ENCODE data around the gene FIGNL2. TPM values are rescaled to one million over a fixed set of nuclear protein-coding genes. Genes with fewer than 3 reads are reported as not detected.

FIGNL2 gene
- total RNA-seq, 1 experiment from 2014 or later, result not detected

- Mint-ChIP-seq H3K36me3 (ENCODE audit: insufficient read depth, unreplicated experiment) (no peaks in the 10 kb centered on the region), H3K27ac (ENCODE audit: low read depth, unreplicated experiment) (no peak overlapping the region), H3K4me3 (ENCODE audit: unreplicated experiment) (no peak overlapping the region), H3K9me3 (ENCODE audit: unreplicated experiment) (no peaks in the 10 kb centered on the region), H3K27me3 (ENCODE audit: insufficient read depth, unreplicated experiment) (peaks cover 46% of the 10 kb centered on the region), H3K4me1 (ENCODE audit: insufficient read depth, unreplicated experiment) (no peaks in the 10 kb centered on the region)
- ChIA-PET CTCF (interaction anchor here (0.7 to 1.4 kb wide), 3 partner anchors 57 to 208 kb away, joined by 3 read pairs; no protein-coding TSS in a partner anchor), POLR2A (no interaction called here)
- DNase-seq (ENCODE audit: unreplicated experiment), result no peak
- intact Hi-C loops (cut with micrococcal nuclease), result no loop called here
- no peak for TF ChIP-seq CTCF (IDR thresholded peaks at IDR 0.05; ENCODE audit: unreplicated experiment)
- no TSS peak for BruUV-seq (replicated peaks)
Measured at GRCh38 chr12:51818086-51818485, 30.4 kb downstream of the FIGNL2 start.

- Mint-ChIP-seq H3K9me3 (ENCODE audit: unreplicated experiment) (no peaks in the 10 kb centered on the region), H3K4me1 (ENCODE audit: insufficient read depth, unreplicated experiment) (no peaks in the 10 kb centered on the region), H3K36me3 (ENCODE audit: insufficient read depth, unreplicated experiment) (no peaks in the 10 kb centered on the region), H3K27me3 (ENCODE audit: insufficient read depth, unreplicated experiment) (peaks cover 46% of the 10 kb centered on the region), H3K27ac (ENCODE audit: low read depth, unreplicated experiment) (no peak overlapping the region), H3K4me3 (ENCODE audit: unreplicated experiment) (no peak overlapping the region)
- BruUV-seq (replicated peaks), result no TSS peak
- ChIA-PET CTCF (interaction anchor here (0.7 to 1.4 kb wide), 4 partner anchors 58 to 377 kb away, joined by 3 read pairs; no protein-coding TSS in a partner anchor), POLR2A (no interaction called here)
- intact Hi-C loops (cut with micrococcal nuclease), result no loop called here
- DNase-seq (ENCODE audit: unreplicated experiment), result no peak
- TF ChIP-seq CTCF (IDR thresholded peaks at IDR 0.05; ENCODE audit: unreplicated experiment), result no peak
Measured at GRCh38 chr12:51817027-51817953, 31.2 kb downstream of the FIGNL2 start.

- Mint-ChIP-seq H3K4me3 (ENCODE audit: unreplicated experiment) (no peak overlapping the region), H3K9me3 (ENCODE audit: unreplicated experiment) (no peaks in the 10 kb centered on the region), H3K4me1 (ENCODE audit: insufficient read depth, unreplicated experiment) (no peaks in the 10 kb centered on the region), H3K27me3 (ENCODE audit: insufficient read depth, unreplicated experiment) (peaks cover 46% of the 10 kb centered on the region), H3K36me3 (ENCODE audit: insufficient read depth, unreplicated experiment) (no peaks in the 10 kb centered on the region), H3K27ac (ENCODE audit: low read depth, unreplicated experiment) (no peak overlapping the region)
- no TSS peak for BruUV-seq (replicated peaks)
- ChIA-PET CTCF (interaction anchor here (1.3 kb wide), 1 partner anchor 13 kb away, joined by 3 read pairs; no protein-coding TSS in a partner anchor), POLR2A (no interaction called here)
- DNase-seq (ENCODE audit: unreplicated experiment), result no peak
- TF ChIP-seq CTCF (IDR thresholded peaks at IDR 0.05; ENCODE audit: unreplicated experiment), result no peak
- intact Hi-C loops (cut with micrococcal nuclease), result no loop called here
Measured at GRCh38 chr12:51815571-51815970, 32.9 kb downstream of the FIGNL2 start.

GRCh38 chr12:51814311-51815088 is 34.0 kb downstream of the FIGNL2 start:
- peak; percentile 32 for TF ChIP-seq CTCF (IDR thresholded peaks at IDR 0.05; ENCODE audit: unreplicated experiment)
- ChIA-PET CTCF (interaction anchor here (0.5 to 2.0 kb wide), 4 partner anchors 9 to 35 kb away, joined by 3 to 6 read pairs (median 4); no protein-coding TSS in a partner anchor), POLR2A (no interaction called here)
- Mint-ChIP-seq H3K4me3 (ENCODE audit: unreplicated experiment) (no peak overlapping the region), H3K4me1 (ENCODE audit: insufficient read depth, unreplicated experiment) (no peaks in the 10 kb centered on the region), H3K27ac (ENCODE audit: low read depth, unreplicated experiment) (no peak overlapping the region), H3K9me3 (ENCODE audit: unreplicated experiment) (no peaks in the 10 kb centered on the region), H3K36me3 (ENCODE audit: insufficient read depth, unreplicated experiment) (no peaks in the 10 kb centered on the region), H3K27me3 (ENCODE audit: insufficient read depth, unreplicated experiment) (peaks cover 39% of the 10 kb centered on the region)
- DNase-seq (ENCODE audit: unreplicated experiment), result no peak
- BruUV-seq (replicated peaks), result no TSS peak
- intact Hi-C loops (cut with micrococcal nuclease), result no loop called here

Data from MCF 10A (cell line).